ENCODE measurements around the gene NOL4L. TPM values are rescaled to one million over a fixed set of nuclear protein-coding genes. Genes with fewer than 3 reads are reported as not detected.
A peak's percentile ranks its signal among the peaks of the same experiment; 100 is the strongest.

The NOL4L gene
- total RNA-seq, 1 donor from 2014 or later = 19.7 TPM

GRCh38 chr20:32608664-32609015, 23.5 kb upstream of the NOL4L start:
- ATAC-seq (no peak), DNase-seq (no peak)
- no peaks in the 10 kb centered on the region for H3K36me3 ChIP-seq
- no peak overlapping the region for H3K4me3 ChIP-seq
- H3K27ac ChIP-seq = no peak overlapping the region
- TF ChIP-seq CTCF (IDR thresholded peaks at IDR 0.05) = no peak
- intact Hi-C loops (cut with DNase I) = no loop called here
- H3K27me3 ChIP-seq = no peaks in the 10 kb centered on the region
- H3K9me3 ChIP-seq = no peaks in the 10 kb centered on the region
- H3K4me1 ChIP-seq = no peaks in the 10 kb centered on the region

- no peak for TF ChIP-seq CTCF (IDR thresholded peaks at IDR 0.05)
- no peaks in the 10 kb centered on the region for H3K4me1 ChIP-seq
- no peaks in the 10 kb centered on the region for H3K36me3 ChIP-seq
- H3K4me3 ChIP-seq = no peak overlapping the region
- ATAC-seq = peak; percentile 70
- H3K27me3 ChIP-seq = no peaks in the 10 kb centered on the region
- H3K27ac ChIP-seq = no peak overlapping the region
- intact Hi-C loops (cut with DNase I) = no loop called here
- no peak for DNase-seq
- no peaks in the 10 kb centered on the region for H3K9me3 ChIP-seq
These were observed 22.9 kb upstream of the NOL4L start for GRCh38 chr20:32607727-32608663.

- DNase-seq = no peak
- ATAC-seq = no peak
- Histone ChIP-seq H3K27me3 (no peaks in the 10 kb centered on the region), H3K9me3 (no peaks in the 10 kb centered on the region), H3K4me3 (no peak overlapping the region), H3K36me3 (no peaks in the 10 kb centered on the region), H3K27ac (no peak overlapping the region), H3K4me1 (no peaks in the 10 kb centered on the region)
- TF ChIP-seq CTCF (IDR thresholded peaks at IDR 0.05) = no peak
- intact Hi-C loops (cut with DNase I) = no loop called here
These were observed 22.2 kb upstream of the NOL4L start for GRCh38 chr20:32607324-32607723.

GRCh38 chr20:32606790-32607189, 21.7 kb upstream of the NOL4L start:
- no peak for TF ChIP-seq CTCF (IDR thresholded peaks at IDR 0.05)
- no peak overlapping the region for H3K4me3 ChIP-seq
- no peaks in the 10 kb centered on the region for H3K9me3 ChIP-seq
- H3K36me3 ChIP-seq = no peaks in the 10 kb centered on the region
- intact Hi-C loops (cut with DNase I) = no loop called here
- DNase-seq (no peak), ATAC-seq (no peak)
- H3K27me3 ChIP-seq = no peaks in the 10 kb centered on the region
- no peak overlapping the region for H3K27ac ChIP-seq
- no peaks in the 10 kb centered on the region for H3K4me1 ChIP-seq

GRCh38 chr20:32606107-32606506, 21.0 kb upstream of the NOL4L start:
- intact Hi-C loops (cut with DNase I) = no loop called here
- no peaks in the 10 kb centered on the region for H3K4me1 ChIP-seq
- no peak for DNase-seq
- H3K36me3 ChIP-seq = no peaks in the 10 kb centered on the region
- ATAC-seq = no peak
- H3K27ac ChIP-seq = no peak overlapping the region
- no peaks in the 10 kb centered on the region for H3K27me3 ChIP-seq
- TF ChIP-seq CTCF (IDR thresholded peaks at IDR 0.05) = no peak
- H3K4me3 ChIP-seq = no peak overlapping the region
- H3K9me3 ChIP-seq = no peaks in the 10 kb centered on the region
